ENCODE results near the gene WDR59.

DNA sequence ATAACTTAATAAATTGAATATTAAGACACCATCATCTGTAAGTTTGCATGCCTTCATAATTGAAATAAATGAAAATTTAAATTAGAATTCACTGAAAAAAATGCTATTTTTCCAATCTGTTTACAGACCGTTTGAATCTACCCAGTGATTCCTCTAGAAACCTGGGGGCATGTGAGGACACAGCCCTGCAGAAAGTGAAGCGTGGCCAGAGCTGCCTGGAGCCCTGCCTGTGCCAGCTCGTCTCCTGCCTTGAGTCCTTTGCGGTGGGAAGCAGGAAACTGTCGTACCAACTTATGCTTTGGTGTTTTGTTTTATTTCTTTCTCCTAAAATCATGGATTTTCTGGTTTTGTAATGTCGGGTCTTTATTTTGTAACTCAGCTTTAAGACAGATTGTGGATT, 142.5 kb downstream of the WDR59 start:
- TF ChIP-seq, protein P1, sequence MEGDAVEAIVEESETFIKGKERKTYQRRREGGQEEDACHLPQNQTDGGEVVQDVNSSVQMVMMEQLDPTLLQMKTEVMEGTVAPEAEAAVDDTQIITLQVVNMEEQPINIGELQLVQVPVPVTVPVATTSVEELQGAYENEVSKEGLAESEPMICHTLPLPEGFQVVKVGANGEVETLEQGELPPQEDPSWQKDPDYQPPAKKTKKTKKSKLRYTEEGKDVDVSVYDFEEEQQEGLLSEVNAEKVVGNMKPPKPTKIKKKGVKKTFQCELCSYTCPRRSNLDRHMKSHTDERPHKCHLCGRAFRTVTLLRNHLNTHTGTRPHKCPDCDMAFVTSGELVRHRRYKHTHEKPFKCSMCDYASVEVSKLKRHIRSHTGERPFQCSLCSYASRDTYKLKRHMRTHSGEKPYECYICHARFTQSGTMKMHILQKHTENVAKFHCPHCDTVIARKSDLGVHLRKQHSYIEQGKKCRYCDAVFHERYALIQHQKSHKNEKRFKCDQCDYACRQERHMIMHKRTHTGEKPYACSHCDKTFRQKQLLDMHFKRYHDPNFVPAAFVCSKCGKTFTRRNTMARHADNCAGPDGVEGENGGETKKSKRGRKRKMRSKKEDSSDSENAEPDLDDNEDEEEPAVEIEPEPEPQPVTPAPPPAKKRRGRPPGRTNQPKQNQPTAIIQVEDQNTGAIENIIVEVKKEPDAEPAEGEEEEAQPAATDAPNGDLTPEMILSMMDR (optimal IDR thresholded peaks at IDR 0.05 in 1 of 3, IDR thresholded peaks at IDR 0.05 in 1 of 3, conservative IDR thresholded peaks at IDR 0.05 in 1 of 3; ENCODE audit: extremely low read depth in 1 of 3, insufficient read depth in 2 of 3, low read length in 3 of 3) = no peak
- TF ChIP-seq EZH2 (IDR thresholded peaks at IDR 0.05; ENCODE audit: low read length) = no peak

Measured in keratinocyte (primary cell).